ENCODE data around the gene TXK. TPM values are rescaled to one million over a fixed set of nuclear protein-coding genes. Genes with fewer than 3 reads are reported as not detected.

The TXK gene
- total and polyA plus RNA-seq, 2 of the 13 experiments (the other 11 are each of a cell fraction or from before 2014, with no cell fraction given): not detected

DNA sequence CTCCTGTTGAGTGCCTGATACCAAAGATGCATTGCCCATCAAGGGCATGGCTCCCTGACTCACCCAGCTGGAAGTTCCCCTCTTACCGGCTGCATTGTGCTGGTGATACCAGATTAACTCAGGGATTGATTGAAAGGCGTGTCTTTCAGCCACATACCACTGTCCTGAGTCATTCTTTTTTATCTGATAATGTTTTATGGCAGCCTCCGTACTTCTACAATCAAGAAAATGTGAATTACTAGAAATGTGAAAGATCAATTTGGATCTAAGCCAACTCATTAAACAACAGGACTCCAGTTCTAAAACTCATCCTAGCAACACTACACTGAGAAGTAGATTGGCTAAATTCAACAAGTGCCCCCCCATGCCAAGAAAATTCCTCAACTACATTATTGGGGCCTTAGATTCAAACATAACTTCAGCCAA, 40.0 kb downstream of the TXK start:
- DNase-seq (ENCODE audit: low spot score): no peak
- Histone ChIP-seq H2AFZ (ENCODE audit: low read length) (no peak overlapping the region), H3K36me3 (replicated peaks in 1 of 2; ENCODE audit: control insufficient read depth in 1 of 2, insufficient read depth in 2 of 2, low read length in 2 of 2) (no peaks in the 10 kb centered on the region), H3K4me3 (replicated peaks in 1 of 3; ENCODE audit: insufficient read depth in 1 of 3, low read depth in 2 of 3, low read length in 3 of 3) (no peak overlapping the region), H3K9ac (ENCODE audit: insufficient read depth, low read depth, low read length) (no peak overlapping the region), H3K79me2 (ENCODE audit: insufficient read depth, low read length) (no peaks in the 10 kb centered on the region), H3K27me3 (ENCODE audit: control insufficient read depth in 1 of 2, insufficient read depth in 2 of 2, low read length in 2 of 2) (no peaks in the 10 kb centered on the region), H3K27ac (ENCODE audit: extremely low read length, insufficient read depth, low read length) (no peak overlapping the region), H4K20me1 (ENCODE audit: insufficient read depth, low read length) (no peaks in the 10 kb centered on the region), H3K4me2 (ENCODE audit: low read depth, low read length) (no peak overlapping the region), H3K4me1 (ENCODE audit: insufficient read depth, low read length) (no peaks in the 10 kb centered on the region), H3K9me3 (ENCODE audit: low read length) (no peaks in the 10 kb centered on the region)
- no peak for TF ChIP-seq HOXD1 (CRISPR knock-in tag; IDR thresholded peaks at IDR 0.05)
- no peak for TF ChIP-seq NFKBIZ (CRISPR knock-in tag; IDR thresholded peaks at IDR 0.05)
- TF ChIP-seq ATAD3A (CRISPR knock-in tag; IDR thresholded peaks at IDR 0.05): no peak
- no peak for TF ChIP-seq PHF21A (CRISPR knock-in tag; IDR thresholded peaks at IDR 0.05)
- TF ChIP-seq SPEN (CRISPR knock-in tag; IDR thresholded peaks at IDR 0.05; ENCODE audit: low read depth): no peak
- no peak for ATAC-seq
- intact Hi-C loops (cut with micrococcal nuclease; ENCODE audit: unreplicated experiment): no loop called here
- CTCF ChIA-PET (ENCODE audit: low intra/inter-chr PET ratio, low total read pairs): no interaction called here
- in situ Hi-C loops (cut with HindIII; ENCODE audit: extremely low pct_ligation_motif_present, low pct_unique_long_range_greater_than_20kb): loop anchor here (25.0 kb wide), 1 partner anchor 382 kb away; no protein-coding TSS in a partner anchor
- no peak for FAIRE-seq
- BruUV-seq (replicated peaks): no TSS peak
- 5% methylated on average over 3 of the region's 3 CpGs for WGBS (ENCODE audit: low lambda C conversion rate)
- POLR2A ChIA-PET: no interaction called here

DNA sequence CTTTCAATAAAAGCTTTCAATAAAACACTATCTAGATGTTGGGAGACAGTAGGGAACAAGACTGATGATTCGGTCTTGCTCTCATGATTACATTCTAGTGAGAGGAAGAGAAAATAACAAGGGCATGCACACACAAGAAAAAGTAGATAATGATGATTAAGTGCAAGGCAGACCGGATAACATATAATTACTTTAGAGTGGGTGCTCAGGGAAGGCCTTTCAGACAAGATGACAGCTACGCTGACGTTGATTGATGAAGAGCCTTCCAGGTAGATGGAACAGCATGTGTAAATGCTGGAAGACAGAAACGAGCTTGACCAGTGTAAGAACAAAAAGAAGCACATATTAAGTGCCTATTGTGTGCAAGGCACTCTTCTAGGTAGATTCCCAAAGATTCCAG, 43.4 kb downstream of the TXK start:
- DNase-seq (ENCODE audit: low spot score) (no peak), ATAC-seq (no peak), FAIRE-seq (no peak)
- Histone ChIP-seq H3K79me2 (ENCODE audit: insufficient read depth, low read length) (no peaks in the 10 kb centered on the region), H3K27me3 (ENCODE audit: control insufficient read depth in 1 of 2, insufficient read depth in 2 of 2, low read length in 2 of 2) (no peaks in the 10 kb centered on the region), H3K4me2 (ENCODE audit: low read depth, low read length) (no peak overlapping the region), H3K9me3 (ENCODE audit: low read length) (no peaks in the 10 kb centered on the region), H3K36me3 (replicated peaks in 1 of 2; ENCODE audit: control insufficient read depth in 1 of 2, insufficient read depth in 2 of 2, low read length in 2 of 2) (no peaks in the 10 kb centered on the region), H3K4me3 (replicated peaks in 1 of 3; ENCODE audit: insufficient read depth in 1 of 3, low read depth in 2 of 3, low read length in 3 of 3) (no peak overlapping the region), H3K27ac (ENCODE audit: extremely low read length, insufficient read depth, low read length) (no peak overlapping the region), H4K20me1 (ENCODE audit: insufficient read depth, low read length) (no peaks in the 10 kb centered on the region), H3K9ac (ENCODE audit: insufficient read depth, low read depth, low read length) (no peak overlapping the region), H2AFZ (ENCODE audit: low read length) (no peak overlapping the region), H3K4me1 (ENCODE audit: insufficient read depth, low read length) (no peaks in the 10 kb centered on the region)
- POLR2A ChIA-PET: no interaction called here
- in situ Hi-C loops (cut with HindIII; ENCODE audit: extremely low pct_ligation_motif_present, low pct_unique_long_range_greater_than_20kb) (loop anchor here (25.0 kb wide), 1 partner anchor 378 kb away; no protein-coding TSS in a partner anchor), intact Hi-C loops (cut with micrococcal nuclease; ENCODE audit: unreplicated experiment) (no loop called here)
- CTCF ChIA-PET (ENCODE audit: low intra/inter-chr PET ratio, low total read pairs): no interaction called here
- TF ChIP-seq, protein P1, sequence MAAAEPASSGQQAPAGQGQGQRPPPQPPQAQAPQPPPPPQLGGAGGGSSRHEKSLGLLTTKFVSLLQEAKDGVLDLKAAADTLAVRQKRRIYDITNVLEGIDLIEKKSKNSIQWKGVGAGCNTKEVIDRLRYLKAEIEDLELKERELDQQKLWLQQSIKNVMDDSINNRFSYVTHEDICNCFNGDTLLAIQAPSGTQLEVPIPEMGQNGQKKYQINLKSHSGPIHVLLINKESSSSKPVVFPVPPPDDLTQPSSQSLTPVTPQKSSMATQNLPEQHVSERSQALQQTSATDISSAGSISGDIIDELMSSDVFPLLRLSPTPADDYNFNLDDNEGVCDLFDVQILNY (CRISPR knock-in tag; conservative IDR thresholded peaks at IDR 0.05): no peak
- TF ChIP-seq, protein P2, sequence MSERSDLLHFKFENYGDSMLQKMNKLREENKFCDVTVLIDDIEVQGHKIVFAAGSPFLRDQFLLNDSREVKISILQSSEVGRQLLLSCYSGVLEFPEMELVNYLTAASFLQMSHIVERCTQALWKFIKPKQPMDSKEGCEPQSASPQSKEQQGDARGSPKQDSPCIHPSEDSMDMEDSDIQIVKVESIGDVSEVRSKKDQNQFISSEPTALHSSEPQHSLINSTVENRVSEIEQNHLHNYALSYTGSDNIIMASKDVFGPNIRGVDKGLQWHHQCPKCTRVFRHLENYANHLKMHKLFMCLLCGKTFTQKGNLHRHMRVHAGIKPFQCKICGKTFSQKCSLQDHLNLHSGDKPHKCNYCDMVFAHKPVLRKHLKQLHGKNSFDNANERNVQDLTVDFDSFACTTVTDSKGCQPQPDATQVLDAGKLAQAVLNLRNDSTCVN (CRISPR knock-in tag; IDR thresholded peaks at IDR 0.05; ENCODE audit: borderline replicate concordance): no peak
- TF ChIP-seq SIX4 (CRISPR knock-in tag; IDR thresholded peaks at IDR 0.05): no peak
- TF ChIP-seq SUZ12 (IDR thresholded peaks at IDR 0.05; ENCODE audit: low read depth, low read length): no peak
- no peak for TF ChIP-seq ZNF629 (CRISPR knock-in tag; conservative IDR thresholded peaks at IDR 0.05)
- TF ChIP-seq, protein P3, sequence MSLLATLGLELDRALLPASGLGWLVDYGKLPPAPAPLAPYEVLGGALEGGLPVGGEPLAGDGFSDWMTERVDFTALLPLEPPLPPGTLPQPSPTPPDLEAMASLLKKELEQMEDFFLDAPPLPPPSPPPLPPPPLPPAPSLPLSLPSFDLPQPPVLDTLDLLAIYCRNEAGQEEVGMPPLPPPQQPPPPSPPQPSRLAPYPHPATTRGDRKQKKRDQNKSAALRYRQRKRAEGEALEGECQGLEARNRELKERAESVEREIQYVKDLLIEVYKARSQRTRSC (CRISPR knock-in tag; IDR thresholded peaks at IDR 0.05; ENCODE audit: low read depth): no peak
- TF ChIP-seq ZNF329 (CRISPR knock-in tag; IDR thresholded peaks at IDR 0.05; ENCODE audit: low read depth): no peak
- TF ChIP-seq ZMAT3 (CRISPR knock-in tag; conservative IDR thresholded peaks at IDR 0.05): no peak
- no peak for TF ChIP-seq ZNF782 (CRISPR knock-in tag; IDR thresholded peaks at IDR 0.05; ENCODE audit: borderline replicate concordance)
- TF ChIP-seq FOXK1 (CRISPR knock-in tag; IDR thresholded peaks at IDR 0.05; ENCODE audit: borderline replicate concordance, low read depth): no peak
- TF ChIP-seq ZNF672 (CRISPR knock-in tag; IDR thresholded peaks at IDR 0.05): no peak
- no peak for TF ChIP-seq ZNF891 (CRISPR knock-in tag; IDR thresholded peaks at IDR 0.05)
- no peak for TF ChIP-seq ZNF207 (IDR thresholded peaks at IDR 0.05; ENCODE audit: borderline replicate concordance)
- no TSS peak for BruUV-seq (replicated peaks)
- WGBS (ENCODE audit: low lambda C conversion rate): 37% methylated on average over 5 of the region's 5 CpGs

All from HepG2 (cell line).